Measurements from ENCODE around the gene REV1.

Gene REV1

GRCh38 chr2:99448556-99448955 is 41.3 kb downstream of the REV1 start:
- DNase-seq (ENCODE audit: low spot score) = no peak

GRCh38 chr2:99445065-99445464 is 44.8 kb downstream of the REV1 start:
- DNase-seq (ENCODE audit: low spot score) = no peak

DNA sequence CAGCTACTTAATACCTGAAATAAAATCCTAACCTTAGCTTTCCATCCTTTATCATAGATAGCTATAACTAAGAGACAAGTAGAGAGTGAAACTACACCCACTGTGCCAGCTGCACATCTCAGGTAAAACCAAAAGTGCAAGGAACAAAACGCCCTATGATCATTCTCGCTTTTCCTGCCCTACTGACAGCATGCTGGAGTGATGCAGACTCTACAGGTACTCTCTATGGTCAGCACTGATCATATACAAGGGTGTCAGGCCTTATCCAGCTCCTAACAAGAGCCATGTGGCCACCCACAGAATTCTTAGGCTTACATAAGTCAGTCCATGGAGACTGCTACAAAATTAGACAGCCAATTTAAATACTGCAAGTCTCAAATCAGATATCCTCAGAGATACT is 45.6 kb downstream of the REV1 start:
- DNase-seq (ENCODE audit: low spot score) = no peak

DNA sequence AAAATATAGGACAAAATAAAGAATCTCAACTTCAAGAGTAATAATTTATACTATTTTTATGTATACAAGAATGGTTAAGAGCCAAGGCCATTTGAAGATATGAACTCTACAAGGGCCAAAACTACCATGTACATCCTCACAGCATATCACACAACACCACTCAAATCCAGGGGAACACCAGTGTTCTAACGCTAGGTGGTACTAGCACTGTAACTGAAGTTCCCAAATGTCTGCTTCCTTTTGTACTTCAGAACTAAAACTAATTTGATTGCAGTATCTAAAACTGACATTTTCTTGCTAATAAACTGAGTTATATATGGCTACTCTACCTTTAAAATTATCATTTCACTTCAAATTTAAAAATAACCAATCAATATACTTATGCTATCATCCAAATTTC is 47.0 kb downstream of the REV1 start:
- peak; percentile 34 for DNase-seq (ENCODE audit: low spot score)

GRCh38 chr2:99439971-99440505 is 49.8 kb downstream of the REV1 start:
- DNase-seq (ENCODE audit: low spot score) = no peak

DNA sequence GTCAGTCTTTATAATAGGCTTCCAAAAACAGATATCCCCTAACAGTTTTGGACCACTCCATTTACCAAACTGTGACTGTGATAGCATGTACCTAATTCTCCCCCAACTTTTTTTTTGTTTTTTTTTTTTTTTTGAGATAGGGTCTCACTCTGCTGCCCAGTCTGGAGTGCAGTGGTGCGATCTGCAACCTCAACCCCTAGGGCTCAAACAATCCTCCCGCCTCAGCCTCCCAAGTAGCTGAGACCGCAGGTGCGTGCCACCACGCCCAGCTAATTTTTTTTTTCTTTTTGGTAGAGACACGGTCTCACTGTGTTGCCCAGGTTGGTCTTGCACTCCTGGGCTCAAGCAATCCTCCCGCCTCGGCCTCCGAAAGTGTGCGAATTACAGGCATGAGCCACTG is 52.9 kb downstream of the REV1 start:
- no peak for DNase-seq (ENCODE audit: low spot score)

DNA sequence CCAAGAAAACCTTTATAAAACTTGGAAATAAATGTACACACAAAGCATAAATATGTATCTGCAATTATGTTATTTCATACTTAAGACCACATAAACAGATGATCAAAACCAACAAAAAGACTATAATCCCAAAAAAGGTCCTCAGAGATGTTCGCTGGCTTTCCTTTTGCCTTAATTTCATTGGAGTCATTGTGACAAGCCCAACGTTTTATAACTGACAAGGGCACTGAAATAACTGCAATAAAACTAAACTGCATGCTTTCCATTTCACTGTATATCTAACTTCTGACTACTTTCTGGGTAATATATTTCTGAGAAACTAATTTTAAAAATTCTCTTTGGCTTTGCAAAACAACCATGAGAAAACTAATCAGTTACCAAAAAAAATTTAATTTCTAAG is 56.5 kb downstream of the REV1 start:
- no peak for DNase-seq (ENCODE audit: low spot score)

DNA sequence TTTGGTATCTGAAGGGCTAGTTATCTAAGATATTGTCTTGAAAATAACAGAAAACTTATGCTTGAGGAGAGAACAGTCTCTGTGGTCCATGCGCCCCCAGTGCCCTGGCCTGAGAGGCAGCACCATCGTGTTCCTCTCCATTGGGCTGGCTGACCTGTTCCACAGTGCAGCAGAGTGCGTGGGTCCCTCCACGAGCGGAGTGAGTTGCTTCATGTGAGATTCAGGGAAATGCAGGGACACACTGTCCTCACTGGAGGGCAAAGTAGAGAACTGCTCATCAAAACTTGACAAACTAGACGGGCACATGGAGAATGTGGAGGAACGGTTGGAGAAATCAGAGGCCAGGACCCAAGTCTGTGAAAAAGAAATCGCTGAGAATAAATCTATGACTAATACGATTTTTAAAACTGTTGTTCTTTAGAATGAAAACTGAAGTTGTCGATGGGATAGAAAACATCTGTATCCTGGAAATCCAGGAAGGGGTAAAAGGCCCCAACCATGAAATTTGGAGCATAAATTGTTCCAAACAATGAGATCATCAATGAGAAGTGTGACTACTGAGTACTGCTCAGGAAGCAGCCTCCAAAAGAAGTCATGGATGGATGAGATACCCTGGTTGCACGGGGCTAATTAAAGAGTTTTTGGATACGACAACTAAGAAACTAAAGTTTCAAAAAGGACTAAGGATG is 58.1 kb downstream of the REV1 start:
- DNase-seq (ENCODE audit: low spot score) = no peak

DNA sequence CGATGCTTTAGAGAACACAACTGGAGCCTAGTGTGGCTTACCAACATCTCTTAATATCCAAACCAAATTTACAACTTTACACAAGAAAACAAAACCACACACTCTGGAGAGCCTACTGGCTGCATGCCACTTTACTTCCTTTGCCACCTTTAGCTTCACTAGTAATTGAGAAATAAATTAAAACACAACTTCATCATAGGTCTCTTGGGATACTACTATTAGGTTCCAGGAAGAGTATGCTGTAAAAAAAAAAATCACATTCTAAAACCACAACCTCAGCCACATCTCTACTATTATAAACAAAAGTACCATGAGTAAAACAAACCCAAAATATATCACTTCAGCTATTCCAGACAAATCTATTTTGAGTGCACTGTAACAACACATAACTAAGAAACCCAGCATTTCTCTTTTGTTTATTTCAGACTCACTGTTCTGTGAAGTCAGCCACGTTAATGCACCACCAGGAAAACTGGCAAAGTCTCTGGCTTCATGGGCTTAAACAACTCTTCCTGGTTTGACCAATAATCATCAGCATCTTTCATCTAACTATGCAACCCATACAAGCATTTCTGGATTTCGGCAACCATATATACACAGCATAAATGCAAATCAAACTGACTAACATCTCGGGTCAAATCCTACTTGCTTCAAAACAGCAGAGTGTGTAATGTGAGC is 59.1 kb downstream of the REV1 start:
- DNase-seq (ENCODE audit: low spot score) = no peak

GRCh38 chr2:99425022-99425421 is 64.8 kb downstream of the REV1 start:
- DNase-seq (ENCODE audit: low spot score) = no peak

- DNase-seq (ENCODE audit: low spot score) = no peak
These were observed 65.4 kb downstream of the REV1 start for GRCh38 chr2:99424371-99424770.

DNA sequence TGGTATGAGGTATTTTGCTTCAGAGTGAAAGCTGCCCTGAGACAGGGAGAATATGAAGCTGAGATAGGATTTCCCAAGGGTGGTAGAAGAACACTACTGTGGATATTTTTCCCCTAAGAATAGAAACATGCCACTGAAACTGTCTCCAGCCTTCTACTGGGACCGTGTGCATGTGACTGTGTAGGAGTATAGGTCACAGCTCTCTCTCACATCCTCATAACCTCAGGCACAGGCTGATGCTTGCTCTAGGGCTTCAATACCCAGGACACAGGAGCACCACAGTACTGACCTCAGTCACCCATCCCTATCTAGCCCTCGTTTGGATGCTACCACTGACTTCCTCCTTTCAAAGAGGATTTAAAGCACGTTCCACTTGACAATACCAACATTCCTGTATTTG is 67.2 kb downstream of the REV1 start:
- no peak for DNase-seq (ENCODE audit: low spot score)

GRCh38 chr2:99421469-99421868 is 68.3 kb downstream of the REV1 start:
- DNase-seq (ENCODE audit: low spot score) = peak; percentile 69

DNA sequence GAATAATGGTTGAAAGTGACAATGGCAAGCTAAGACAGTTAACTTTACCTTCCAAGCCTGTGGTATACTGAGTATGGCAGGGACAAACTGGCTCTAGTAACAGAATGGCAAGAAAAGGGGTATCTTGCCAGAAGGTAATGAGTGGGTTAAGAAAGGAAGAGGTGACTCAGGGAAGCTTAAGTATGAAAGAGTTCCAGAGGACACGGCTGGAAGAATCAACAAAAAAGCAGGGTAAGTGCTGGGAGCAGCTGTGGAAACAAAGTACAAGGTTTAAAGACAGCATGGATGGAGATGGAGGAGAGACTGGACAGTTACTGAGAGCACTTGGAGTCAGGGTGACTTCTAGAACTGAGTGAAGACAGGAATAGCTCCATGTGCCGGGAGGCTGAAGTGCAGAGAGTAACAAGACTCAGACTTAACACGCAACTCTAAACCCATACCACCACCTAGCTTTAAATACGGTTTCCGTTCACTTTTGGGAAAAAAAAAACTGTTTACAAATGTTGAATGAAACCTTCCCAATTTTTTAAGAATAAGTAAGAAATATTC is 69.0 kb downstream of the REV1 start:
- no peak for DNase-seq (ENCODE audit: low spot score)

GRCh38 chr2:99420031-99420430 is 69.8 kb downstream of the REV1 start:
- no peak for DNase-seq (ENCODE audit: low spot score)

GRCh38 chr2:99417396-99417795 is 72.4 kb downstream of the REV1 start:
- no peak for DNase-seq (ENCODE audit: low spot score)

DNA sequence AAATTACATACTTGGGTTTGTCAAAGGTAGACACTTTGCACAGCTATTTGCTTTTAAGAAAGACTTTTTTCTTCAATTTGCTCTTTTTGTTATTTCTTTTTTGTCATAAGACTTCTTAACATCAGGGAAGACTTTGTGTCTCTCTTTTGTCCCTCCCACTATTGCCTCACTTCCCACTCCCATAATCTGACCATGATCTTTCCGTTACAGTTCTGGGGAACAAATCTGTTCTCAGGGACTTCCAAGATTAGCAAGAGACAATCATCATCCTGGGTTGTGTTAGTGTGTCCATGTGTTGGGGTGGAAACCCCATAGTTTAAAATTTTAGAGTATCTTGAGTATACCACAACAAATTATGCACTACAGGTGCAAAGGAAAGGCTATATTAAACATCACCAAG is 75.3 kb downstream of the REV1 start:
- no peak for DNase-seq (ENCODE audit: low spot score)

- DNase-seq (ENCODE audit: low spot score) = no peak
These were observed 79.5 kb downstream of the REV1 start for GRCh38 chr2:99410276-99410675.

GRCh38 chr2:99406137-99406536 is 83.7 kb downstream of the REV1 start:
- DNase-seq (ENCODE audit: low spot score) = no peak

GRCh38 chr2:99404797-99405669 is 84.8 kb downstream of the REV1 start:
- DNase-seq (ENCODE audit: low spot score) = no peak

- DNase-seq (ENCODE audit: low spot score) = no peak
These were observed 85.6 kb downstream of the REV1 start for GRCh38 chr2:99404039-99404796.

GRCh38 chr2:99403524-99403923 is 86.3 kb downstream of the REV1 start:
- DNase-seq (ENCODE audit: low spot score) = no peak
